LNCaP clone FGC (cell line): ENCODE measurements around the gene ERFE.

ENCODE experiments used
- DNase-seq: peaks from one replicate; pipeline ENCODE4 v3.0.0-alpha.2; 2011; ENCODE audit warnings: low read depth
- H3K4me3 ChIP-seq: 2 replicates; pipeline ENCODE4 v1.5.1; 2011; ENCODE audit warnings: mild to moderate bottlenecking, low read depth, low read length, control low read depth
- CTCF ChIP-seq: IDR thresholded peaks from 2 replicates; pipeline ENCODE4 v1.5.1; 2012; ENCODE audit warnings: mild to moderate bottlenecking; ENCODE audit not compliant: control insufficient read depth, insufficient read depth; ENCODE audit errors: extremely low read depth

The ERFE gene

GRCh38 chr2:238123218-238123971, 35.4 kb upstream of the ERFE start:
- DNase-seq = no peak
- TF ChIP-seq CTCF = no peak
- H3K4me3 ChIP-seq = no peak overlapping the region

GRCh38 chr2:238123991-238124470, 34.7 kb upstream of the ERFE start:
- DNase-seq = no peak
- H3K4me3 ChIP-seq = no peak overlapping the region
- TF ChIP-seq CTCF = no peak

- H3K4me3 ChIP-seq = no peak overlapping the region
- DNase-seq = no peak
- no peak for TF ChIP-seq CTCF
Measured at GRCh38 chr2:238124488-238125126, 34.2 kb upstream of the ERFE start.

- DNase-seq = no peak
- no peak for TF ChIP-seq CTCF
- no peak overlapping the region for H3K4me3 ChIP-seq
Measured at GRCh38 chr2:238125127-238125885, 33.5 kb upstream of the ERFE start.

GRCh38 chr2:238126338-238126737, 32.4 kb upstream of the ERFE start:
- no peak for DNase-seq
- H3K4me3 ChIP-seq = no peak overlapping the region
- TF ChIP-seq CTCF = no peak

GRCh38 chr2:238126775-238127164, 32.0 kb upstream of the ERFE start:
- DNase-seq = no peak
- no peak for TF ChIP-seq CTCF
- no peak overlapping the region for H3K4me3 ChIP-seq
